Neural cell (in vitro differentiated cells): ENCODE results near the gene MAD1L1. TPM values are rescaled to one million over a fixed set of nuclear protein-coding genes. Genes with fewer than 3 reads are reported as not detected.

Experiments
- H2AFZ ChIP-seq: fragments of 200-600, 300-800 bp; sonication (generic), shearing (Covaris generic); 2 replicates; pipeline ENCODE4 v1.6.0; 2014; ENCODE audit warnings: low read depth, mild to moderate bottlenecking, antibody characterized with exemption, low read length, moderate library complexity
- H3F3A ChIP-seq: fragments of 200-600 bp; shearing (Covaris generic); 2 replicates; pipeline ENCODE4 v1.6.1; 2016; ENCODE audit warnings: mild to moderate bottlenecking, moderate library complexity, mixed read lengths, antibody characterized with exemption, low read length; ENCODE audit not compliant: insufficient read depth, poor library complexity, severe bottlenecking
- H3K27ac ChIP-seq: fragments of 200-600, 300-800 bp; sonication (generic), shearing (Covaris generic); 2 replicates; pipeline ENCODE4 v1.5.1; 2014; ENCODE audit warnings: mild to moderate bottlenecking, low read length, moderate library complexity
- H3K27me3 ChIP-seq: fragments of 300-800, 200-600 bp; sonication (generic), shearing (Covaris generic); 2 replicates; pipeline ENCODE4 v1.6.0; 2014; ENCODE audit warnings: mild to moderate bottlenecking, low read depth, low read length, moderate library complexity; ENCODE audit not compliant: insufficient read depth
- H3K36me3 ChIP-seq: fragments of 300-800, 200-600 bp; sonication (generic), shearing (Covaris generic); 2 replicates; pipeline ENCODE4 v1.5.1; 2014; ENCODE audit warnings: mild to moderate bottlenecking, antibody characterized with exemption, low read length, moderate library complexity; ENCODE audit not compliant: insufficient read depth
- H3K4me2 ChIP-seq: fragments of 300-800, 200-600 bp; sonication (generic), shearing (Covaris generic); 2 replicates; pipeline ENCODE4 v1.6.0; 2014; ENCODE audit warnings: mild to moderate bottlenecking, low read length
- H3K4me3 ChIP-seq: fragments of 300-800, 200-600 bp; sonication (generic), shearing (Covaris generic); 2 replicates; pipeline ENCODE4 v1.5.1; 2014; ENCODE audit warnings: mild to moderate bottlenecking, low read length, moderate library complexity
- H3K79me2 ChIP-seq: fragments of 200-600 bp; shearing (Covaris generic); replicated peaks from 2 replicates; pipeline ENCODE4 v1.6.0; 2014; ENCODE audit warnings: mild to moderate bottlenecking, low read length, moderate library complexity; ENCODE audit not compliant: insufficient read depth
- H3K9ac ChIP-seq: fragments of 300-800, 200-600 bp; sonication (generic), shearing (Covaris generic); 2 replicates; pipeline ENCODE4 v1.6.1; 2016; ENCODE audit warnings: mild to moderate bottlenecking, low read length, mixed read lengths
- H3K9me2 ChIP-seq: fragments of 200-600 bp; shearing (Covaris generic); 2 replicates; pipeline ENCODE4 v1.6.1; 2016; ENCODE audit warnings: mild to moderate bottlenecking, low read length, mixed read lengths; ENCODE audit not compliant: insufficient read depth
- H3K9me3 ChIP-seq: fragments of 200-600, 300-800 bp; sonication (generic), shearing (Covaris generic); 2 replicates; pipeline ENCODE4 v1.6.1; 2016; ENCODE audit warnings: mild to moderate bottlenecking, mixed run types, low read length, moderate library complexity, mixed read lengths
- H4K20me1 ChIP-seq: fragments of 200-600 bp; shearing (Covaris generic); 2 replicates; pipeline ENCODE4 v1.6.1; 2016; ENCODE audit warnings: mild to moderate bottlenecking, mixed run types; ENCODE audit not compliant: insufficient read depth
- CTCF ChIP-seq: fragments of 450-650 bp; IDR thresholded peaks from 2 replicates; pipeline ENCODE4 v1.5.1; 2014; ENCODE audit warnings: antibody characterized with exemption, mild to moderate bottlenecking, moderate library complexity; ENCODE audit not compliant: poor library complexity, severe bottlenecking
- EP300 ChIP-seq: fragments of 450-650 bp; conservative IDR thresholded peaks from 2 replicates; pipeline ENCODE4 v1.6.1; 2014; ENCODE audit warnings: antibody characterized with exemption, mild to moderate bottlenecking, moderate library complexity; ENCODE audit not compliant: poor library complexity, severe bottlenecking
- EZH2 ChIP-seq: fragments of 200-600, 300-800 bp; shearing (Covaris generic), sonication (generic); IDR thresholded peaks from 2 replicates; pipeline ENCODE4 v1.6.1; 2014; ENCODE audit warnings: antibody characterized with exemption, low read length, borderline replicate concordance, mild to moderate bottlenecking; ENCODE audit not compliant: insufficient read depth, poor library complexity, severe bottlenecking
- MXI1 ChIP-seq: fragments of 450-650 bp; conservative IDR thresholded peaks from 2 replicates; pipeline ENCODE4 v1.6.1; 2014; ENCODE audit warnings: antibody characterized with exemption, mild to moderate bottlenecking; ENCODE audit not compliant: poor library complexity, severe bottlenecking
- POLR2AphosphoS5 ChIP-seq: IDR thresholded peaks from 2 replicates; pipeline ENCODE4 v1.6.1; 2012
- RAD21 ChIP-seq: fragments of 450-650 bp; conservative IDR thresholded peaks from 2 replicates; pipeline ENCODE4 v1.6.1; 2014; ENCODE audit warnings: antibody characterized with exemption, mild to moderate bottlenecking, moderate library complexity
- SMC3 ChIP-seq: fragments of 450-650 bp; conservative IDR thresholded peaks from 2 replicates; pipeline ENCODE4 v1.6.1; 2014; ENCODE audit warnings: antibody characterized with exemption, mild to moderate bottlenecking, moderate library complexity; ENCODE audit not compliant: poor library complexity
- TAF1 ChIP-seq: IDR thresholded peaks from 2 replicates; pipeline ENCODE4 v1.6.1; 2012; ENCODE audit warnings: low read depth
- polyA plus RNA-seq: library from polyadenylated mRNA; depleted of rRNA; stranded (reverse); fragments of >200 nt; gene quantifications from 2 replicates; pipeline ENCODE4 v1.2.3, GENCODE V29; 2014
- TF ChIP-seq, protein P1 (sequence below): IDR thresholded peaks from 2 replicates; pipeline ENCODE4 v1.6.1; 2012; ENCODE audit warnings: borderline replicate concordance

Gene MAD1L1
- polyA plus RNA-seq, 1 donor from 2014 or later: 31.4 TPM

GRCh38 chr7:2150445-2150815, 82.3 kb downstream of the MAD1L1 start:
- Histone ChIP-seq H3F3A (no peaks in the 10 kb centered on the region), H3K36me3 (no peaks in the 10 kb centered on the region), H3K27ac (no peak overlapping the region), H3K79me2 (no peaks in the 10 kb centered on the region), H3K9me2 (no peaks in the 10 kb centered on the region), H3K9me3 (no peaks in the 10 kb centered on the region), H4K20me1 (no peaks in the 10 kb centered on the region), H3K4me2 (no peak overlapping the region), H3K27me3 (no peaks in the 10 kb centered on the region), H2AFZ (no peak overlapping the region), H3K4me3 (no peak overlapping the region), H3K9ac (no peak overlapping the region)
- TF ChIP-seq CTCF (no peak), MXI1 (no peak), SMC3 (no peak), EP300 (no peak), EZH2 (no peak), POLR2AphosphoS5 (no peak), TAF1 (no peak), RAD21 (no peak)
- TF ChIP-seq, protein P1, sequence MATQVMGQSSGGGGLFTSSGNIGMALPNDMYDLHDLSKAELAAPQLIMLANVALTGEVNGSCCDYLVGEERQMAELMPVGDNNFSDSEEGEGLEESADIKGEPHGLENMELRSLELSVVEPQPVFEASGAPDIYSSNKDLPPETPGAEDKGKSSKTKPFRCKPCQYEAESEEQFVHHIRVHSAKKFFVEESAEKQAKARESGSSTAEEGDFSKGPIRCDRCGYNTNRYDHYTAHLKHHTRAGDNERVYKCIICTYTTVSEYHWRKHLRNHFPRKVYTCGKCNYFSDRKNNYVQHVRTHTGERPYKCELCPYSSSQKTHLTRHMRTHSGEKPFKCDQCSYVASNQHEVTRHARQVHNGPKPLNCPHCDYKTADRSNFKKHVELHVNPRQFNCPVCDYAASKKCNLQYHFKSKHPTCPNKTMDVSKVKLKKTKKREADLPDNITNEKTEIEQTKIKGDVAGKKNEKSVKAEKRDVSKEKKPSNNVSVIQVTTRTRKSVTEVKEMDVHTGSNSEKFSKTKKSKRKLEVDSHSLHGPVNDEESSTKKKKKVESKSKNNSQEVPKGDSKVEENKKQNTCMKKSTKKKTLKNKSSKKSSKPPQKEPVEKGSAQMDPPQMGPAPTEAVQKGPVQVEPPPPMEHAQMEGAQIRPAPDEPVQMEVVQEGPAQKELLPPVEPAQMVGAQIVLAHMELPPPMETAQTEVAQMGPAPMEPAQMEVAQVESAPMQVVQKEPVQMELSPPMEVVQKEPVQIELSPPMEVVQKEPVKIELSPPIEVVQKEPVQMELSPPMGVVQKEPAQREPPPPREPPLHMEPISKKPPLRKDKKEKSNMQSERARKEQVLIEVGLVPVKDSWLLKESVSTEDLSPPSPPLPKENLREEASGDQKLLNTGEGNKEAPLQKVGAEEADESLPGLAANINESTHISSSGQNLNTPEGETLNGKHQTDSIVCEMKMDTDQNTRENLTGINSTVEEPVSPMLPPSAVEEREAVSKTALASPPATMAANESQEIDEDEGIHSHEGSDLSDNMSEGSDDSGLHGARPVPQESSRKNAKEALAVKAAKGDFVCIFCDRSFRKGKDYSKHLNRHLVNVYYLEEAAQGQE: no peak

GRCh38 chr7:2149672-2150444, 82.9 kb downstream of the MAD1L1 start:
- Histone ChIP-seq H3F3A (no peaks in the 10 kb centered on the region), H3K4me2 (no peak overlapping the region), H3K9ac (no peak overlapping the region), H3K27ac (no peak overlapping the region), H3K36me3 (no peaks in the 10 kb centered on the region), H3K79me2 (no peaks in the 10 kb centered on the region), H3K9me2 (no peaks in the 10 kb centered on the region), H3K4me3 (no peak overlapping the region), H3K9me3 (no peaks in the 10 kb centered on the region), H3K27me3 (no peaks in the 10 kb centered on the region), H4K20me1 (no peaks in the 10 kb centered on the region), H2AFZ (no peak overlapping the region)
- no peak for TF ChIP-seq EP300
- TF ChIP-seq RAD21: no peak
- no peak for TF ChIP-seq MXI1
- TF ChIP-seq TAF1: no peak
- TF ChIP-seq POLR2AphosphoS5: no peak
- TF ChIP-seq CTCF: no peak
- no peak for TF ChIP-seq SMC3
- no peak for TF ChIP-seq EZH2
- TF ChIP-seq, protein P1: no peak
